Adrenal gland (tissue), 12 donors: ENCODE measurements around the gene LPCAT1. TPM values are rescaled to one million over a fixed set of nuclear protein-coding genes. Genes with fewer than 3 reads are reported as not detected.

Experiments used
- DNase-seq, 7 donors: peaks; one replicate each; pipeline ENCODE4 v3.0.0-alpha.2; 2019 to 2020
- H3K27ac ChIP-seq, 5 donors: fragments of 200-600 bp; sonication (generic) in 4 of 5; 1 replicate in 3 of 5; 2 replicates in 2 of 5; pipeline versions ENCODE4 v1.5.1 to v1.8.0; 2016 to 2020; ENCODE audit warnings: mild to moderate bottlenecking in 1 of 5
- H3K27me3 ChIP-seq: fragments of 200-600 bp; 2 replicates; pipeline ENCODE4 v1.8.0; 2021
- H3K36me3 ChIP-seq, 2 donors: fragments of 200-600 bp; replicated peaks in 1 of 2; 1 replicate in 1 of 2; 2 replicates in 1 of 2; pipeline versions ENCODE4 v1.5.1 to v1.8.0; 2018 to 2022
- H3K4me1 ChIP-seq, 2 donors: fragments of 200-600 bp; replicated peaks in 1 of 2; 1 replicate in 1 of 2; 2 replicates in 1 of 2; pipeline versions ENCODE4 v1.5.1 to v1.8.0; 2018 to 2021
- H3K4me3 ChIP-seq, 4 donors: fragments of 200-600 bp; sonication (generic) in 3 of 4; one replicate each; pipeline ENCODE4 v1.5.1; 2016 to 2018
- H3K9me3 ChIP-seq, 3 donors: fragments of 200-600 bp; sonication (generic) in 1 of 3; replicated peaks in 1 of 3; 1 replicate in 2 of 3; 2 replicates in 1 of 3; pipeline versions ENCODE4 v1.5.1 to v1.8.0; 2016 to 2021
- CTCF ChIP-seq, 6 experiments: fragments of 450-650 bp in 4 of 6; fragments of 200-600 bp in 2 of 6; sonication (generic) in 1 of 6; IDR thresholded peaks; 1 replicate in 5 of 6; 2 replicates in 1 of 6; pipeline versions ENCODE4 v1.5.1 to v1.8.0; 2016 to 2021; ENCODE audit warnings: antibody characterized with exemption in 6 of 6, mild to moderate bottlenecking in 2 of 6, moderate library complexity in 1 of 6
- POLR2A ChIP-seq, 2 donors: fragments of 450-650 bp; IDR thresholded peaks; one replicate each; pipeline ENCODE4 v1.6.1; 2017; ENCODE audit warnings: antibody characterized with exemption in 2 of 2, mild to moderate bottlenecking in 2 of 2, moderate library complexity in 1 of 2
- WGBS, 4 donors: extraction: QIAGEN DNeasy Blood & Tissue Kit in 2 of 4; methylation state at CpG; one replicate each; pipeline versions ENCODE4 v1.1.5 to v1.1.7; 2013 to 2017; 5-methylcytosine and 5-hydroxymethylcytosine counted together
- intact Hi-C, 2 donors: fragments of 100-400 bp; cut with DNase I; formaldehyde crosslinking; loops; one replicate each; pipeline versions ENCODE4 v1.14.1 to v1.15.0; 2022 to 2023
- polyA plus RNA-seq, 3 donors: library from polyadenylated mRNA; stranded (reverse); fragments of 200-250 nt in 2 of 3; fragments of 350-450 nt in 1 of 3; fragmentation: Illumina TruSeq in 1 of 3; extraction: RNeasy Lipid Tissue Mini Kit (QIAGEN cat#74804) in 1 of 3; gene quantifications; one replicate each; pipeline ENCODE4 v1.2.3, GENCODE V29; 2013 to 2014
- total RNA-seq, 9 donors: library from RNA; depleted of rRNA in 4 of 9; stranded (reverse); fragments of >200 nt in 4 of 9; fragments of 120-200 nt in 1 of 9; fragmentation: NEBNext Ultra II Directional in 1 of 9; extraction: Animal tissue kit (Norgen Biotek cat#: 25700) in 1 of 9; gene quantifications; one replicate each; pipeline versions ENCODE4 v1.1.0 to v1.2.4, GENCODE V29; 2013 to 2023
- donor health status: healthy with polysubstance abuse.
- donor health status: Bipolar disorder and iron deficiency.
- donor health status: DM: yes; HTN: yes; CAD: no.
- donor health status: DM: no; HTN: no; CAD: no.
- donor health status: DM: no; HTN: no; CAD: no.
- donor health status: DM: yes; HTN: yes; CAD: no.

The LPCAT1 gene
- total and polyA plus RNA-seq, 12 donors = 23.2 to 59.1 (median 42.6) TPM

GRCh38 chr5:1511651-1512540, 11.9 kb downstream of the LPCAT1 start:
- Histone ChIP-seq H3K9me3 (no peaks in the 10 kb centered on the region), H3K4me1 (peaks cover 0 to 4% of the 10 kb centered on the region in 2 donors), H3K27ac (no peak overlapping the region), H3K4me3 (no peak overlapping the region), H3K36me3 (no peaks in the 10 kb centered on the region), H3K27me3 (no peaks in the 10 kb centered on the region)
- peak in 6 of 7 donors; percentile 0 to 40 (median 12) for DNase-seq
- TF ChIP-seq CTCF (IDR thresholded peaks at IDR 0.05) (no peak), POLR2A (IDR thresholded peaks at IDR 0.05) (no peak)
- intact Hi-C loops = no loop called here
- WGBS, 4 donors = 87 to 100% (median 89%) methylated on average over 4 to 21 of the region's 21 CpGs

- Histone ChIP-seq H3K4me3 (no peak overlapping the region), H3K4me1 (no peaks in the 10 kb centered on the region), H3K27me3 (no peaks in the 10 kb centered on the region), H3K9me3 (no peaks in the 10 kb centered on the region), H3K27ac (no peak overlapping the region), H3K36me3 (no peaks in the 10 kb centered on the region)
- peak in 6 of 7 donors; percentile 0 to 48 (median 7) for DNase-seq
- intact Hi-C loops = no loop called here
- WGBS, 4 donors = 92 to 97% (median 96%) methylated on average over 20 of the region's 20 CpGs
- TF ChIP-seq CTCF (IDR thresholded peaks at IDR 0.05) (no peak), POLR2A (IDR thresholded peaks at IDR 0.05) (no peak)
Observed at GRCh38 chr5:1511048-1511447, 12.7 kb downstream of the LPCAT1 start.

- H3K36me3 ChIP-seq = no peaks in the 10 kb centered on the region
- no peaks in the 10 kb centered on the region for H3K4me1 ChIP-seq
- peak in 5 of 7 donors; percentile 0 to 47 (median 7) for DNase-seq
- no peaks in the 10 kb centered on the region for H3K9me3 ChIP-seq
- H3K27ac ChIP-seq = no peak overlapping the region
- TF ChIP-seq CTCF (IDR thresholded peaks at IDR 0.05) = no peak
- no peak for TF ChIP-seq POLR2A (IDR thresholded peaks at IDR 0.05)
- 93 to 100% (median 97%) methylated on average over 1 to 11 of the region's 11 CpGs for WGBS, 4 donors
- intact Hi-C loops = no loop called here
- H3K27me3 ChIP-seq = no peaks in the 10 kb centered on the region
- no peak overlapping the region for H3K4me3 ChIP-seq
Observed at GRCh38 chr5:1510631-1511030, 13.1 kb downstream of the LPCAT1 start.

GRCh38 chr5:1510151-1510561, 13.6 kb downstream of the LPCAT1 start:
- intact Hi-C loops = no loop called here
- no peak overlapping the region for H3K27ac ChIP-seq
- peak in 4 of 7 donors; percentile 0 to 17 (median 10) for DNase-seq
- no peak for TF ChIP-seq POLR2A (IDR thresholded peaks at IDR 0.05)
- TF ChIP-seq CTCF (IDR thresholded peaks at IDR 0.05) = no peak
- no peaks in the 10 kb centered on the region for H3K27me3 ChIP-seq
- H3K9me3 ChIP-seq = no peaks in the 10 kb centered on the region
- WGBS, 4 donors = 91 to 96% (median 94%) methylated on average over 18 of the region's 18 CpGs
- no peaks in the 10 kb centered on the region for H3K36me3 ChIP-seq
- H3K4me1 ChIP-seq = no peaks in the 10 kb centered on the region
- H3K4me3 ChIP-seq = no peak overlapping the region
